COR-L47 (cell line): ENCODE data around the gene GART.
A peak's percentile ranks its signal among the peaks of the same experiment; 100 is the strongest.

Experiments used
- DNase-seq: peaks from one replicate; lab custom pipeline; 2025; lab: John Stamatoyannopoulos, UW

GART gene

DNA sequence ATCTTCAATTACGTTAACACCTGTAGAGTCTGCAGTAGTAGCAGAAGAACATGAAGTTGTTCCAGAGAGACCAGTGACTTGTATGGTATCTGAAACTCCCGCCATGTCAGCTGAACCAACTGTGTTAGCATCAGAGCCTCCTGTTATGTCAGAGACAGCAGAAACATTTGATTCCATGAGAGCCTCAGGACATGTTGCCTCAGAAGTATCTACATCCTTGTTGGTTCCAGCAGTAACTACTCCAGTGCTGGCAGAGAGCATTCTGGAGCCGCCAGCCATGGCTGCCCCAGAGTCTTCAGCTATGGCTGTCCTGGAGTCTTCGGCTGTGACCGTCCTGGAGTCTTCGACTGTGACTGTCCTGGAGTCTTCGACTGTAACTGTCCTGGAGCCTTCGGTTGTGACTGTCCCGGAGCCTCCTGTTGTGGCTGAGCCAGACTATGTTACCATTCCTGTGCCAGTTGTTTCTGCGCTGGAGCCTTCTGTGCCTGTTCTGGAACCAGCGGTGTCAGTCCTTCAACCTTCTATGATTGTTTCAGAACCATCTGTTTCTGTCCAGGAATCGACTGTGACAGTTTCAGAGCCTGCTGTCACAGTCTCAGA lies 11.2 kb upstream of the GART start:
- DNase-seq: no peak

DNA sequence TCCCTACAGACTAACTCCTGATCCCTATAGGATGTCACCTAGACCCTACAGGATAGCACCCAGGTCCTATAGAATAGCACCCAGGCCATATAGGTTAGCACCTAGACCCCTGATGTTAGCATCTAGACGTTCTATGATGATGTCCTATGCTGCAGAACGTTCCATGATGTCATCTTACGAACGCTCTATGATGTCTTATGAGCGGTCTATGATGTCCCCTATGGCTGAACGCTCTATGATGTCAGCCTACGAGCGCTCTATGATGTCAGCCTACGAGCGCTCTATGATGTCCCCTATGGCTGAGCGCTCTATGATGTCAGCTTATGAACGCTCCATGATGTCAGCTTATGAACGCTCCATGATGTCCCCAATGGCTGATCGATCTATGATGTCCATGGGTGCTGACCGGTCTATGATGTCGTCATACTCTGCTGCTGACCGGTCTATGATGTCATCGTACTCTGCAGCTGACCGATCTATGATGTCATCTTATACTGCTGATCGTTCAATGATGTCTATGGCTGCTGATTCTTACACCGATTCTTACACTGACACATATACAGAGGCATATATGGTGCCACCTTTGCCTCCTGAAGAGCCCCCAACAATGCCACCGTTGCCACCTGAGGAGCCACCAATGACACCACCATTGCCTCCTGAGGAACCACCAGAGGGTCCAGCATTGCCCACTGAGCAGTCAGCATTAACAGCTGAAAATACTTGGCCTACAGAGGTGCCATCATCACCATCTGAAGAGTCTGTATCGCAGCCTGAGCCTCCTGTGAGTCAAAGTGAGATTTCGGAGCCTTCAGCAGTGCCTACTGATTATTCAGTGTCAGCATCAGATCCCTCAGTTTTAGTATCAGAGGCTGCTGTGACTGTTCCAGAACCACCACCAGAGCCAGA lies 10.4 kb upstream of the GART start:
- no peak for DNase-seq

DNA sequence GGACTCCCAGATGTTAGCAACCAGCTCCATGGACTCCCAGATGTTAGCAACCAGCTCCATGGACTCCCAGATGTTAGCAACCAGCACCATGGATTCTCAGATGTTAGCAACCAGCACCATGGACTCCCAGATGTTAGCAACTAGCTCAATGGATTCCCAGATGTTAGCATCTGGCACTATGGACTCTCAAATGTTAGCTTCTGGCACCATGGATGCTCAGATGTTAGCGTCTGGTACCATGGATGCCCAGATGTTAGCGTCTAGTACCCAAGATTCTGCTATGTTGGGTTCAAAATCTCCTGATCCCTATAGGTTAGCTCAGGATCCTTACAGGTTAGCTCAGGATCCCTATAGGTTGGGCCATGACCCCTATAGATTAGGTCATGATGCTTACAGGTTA lies 9.7 kb upstream of the GART start:
- no peak for DNase-seq

DNA sequence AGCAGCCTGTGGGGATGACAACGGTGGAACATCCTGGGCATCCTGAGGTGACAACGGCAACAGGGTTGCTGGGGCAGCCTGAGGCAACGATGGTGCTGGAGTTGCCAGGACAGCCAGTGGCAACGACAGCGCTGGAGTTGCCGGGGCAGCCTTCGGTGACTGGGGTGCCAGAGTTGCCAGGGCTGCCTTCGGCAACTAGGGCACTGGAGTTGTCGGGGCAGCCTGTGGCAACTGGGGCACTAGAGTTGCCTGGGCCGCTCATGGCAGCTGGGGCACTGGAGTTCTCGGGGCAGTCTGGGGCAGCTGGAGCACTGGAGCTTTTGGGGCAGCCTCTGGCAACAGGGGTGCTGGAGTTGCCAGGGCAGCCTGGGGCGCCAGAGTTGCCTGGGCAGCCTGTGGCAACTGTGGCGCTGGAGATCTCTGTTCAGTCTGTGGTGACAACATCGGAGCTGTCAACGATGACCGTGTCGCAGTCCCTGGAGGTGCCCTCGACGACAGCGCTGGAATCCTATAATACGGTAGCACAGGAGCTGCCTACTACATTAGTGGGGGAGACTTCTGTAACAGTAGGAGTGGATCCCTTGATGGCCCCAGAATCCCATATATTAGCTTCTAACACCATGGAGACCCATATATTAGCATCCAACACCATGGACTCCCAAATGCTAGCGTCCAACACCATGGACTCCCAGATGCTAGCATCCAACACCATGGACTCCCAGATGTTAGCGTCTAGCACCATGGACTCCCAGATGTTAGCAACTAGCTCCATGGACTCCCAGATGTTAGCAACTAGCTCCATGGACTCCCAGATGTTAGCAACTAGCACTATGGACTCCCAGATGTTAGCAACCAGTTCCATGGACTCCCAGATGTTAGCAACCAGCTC lies 9.1 kb upstream of the GART start:
- DNase-seq: no peak

DNA sequence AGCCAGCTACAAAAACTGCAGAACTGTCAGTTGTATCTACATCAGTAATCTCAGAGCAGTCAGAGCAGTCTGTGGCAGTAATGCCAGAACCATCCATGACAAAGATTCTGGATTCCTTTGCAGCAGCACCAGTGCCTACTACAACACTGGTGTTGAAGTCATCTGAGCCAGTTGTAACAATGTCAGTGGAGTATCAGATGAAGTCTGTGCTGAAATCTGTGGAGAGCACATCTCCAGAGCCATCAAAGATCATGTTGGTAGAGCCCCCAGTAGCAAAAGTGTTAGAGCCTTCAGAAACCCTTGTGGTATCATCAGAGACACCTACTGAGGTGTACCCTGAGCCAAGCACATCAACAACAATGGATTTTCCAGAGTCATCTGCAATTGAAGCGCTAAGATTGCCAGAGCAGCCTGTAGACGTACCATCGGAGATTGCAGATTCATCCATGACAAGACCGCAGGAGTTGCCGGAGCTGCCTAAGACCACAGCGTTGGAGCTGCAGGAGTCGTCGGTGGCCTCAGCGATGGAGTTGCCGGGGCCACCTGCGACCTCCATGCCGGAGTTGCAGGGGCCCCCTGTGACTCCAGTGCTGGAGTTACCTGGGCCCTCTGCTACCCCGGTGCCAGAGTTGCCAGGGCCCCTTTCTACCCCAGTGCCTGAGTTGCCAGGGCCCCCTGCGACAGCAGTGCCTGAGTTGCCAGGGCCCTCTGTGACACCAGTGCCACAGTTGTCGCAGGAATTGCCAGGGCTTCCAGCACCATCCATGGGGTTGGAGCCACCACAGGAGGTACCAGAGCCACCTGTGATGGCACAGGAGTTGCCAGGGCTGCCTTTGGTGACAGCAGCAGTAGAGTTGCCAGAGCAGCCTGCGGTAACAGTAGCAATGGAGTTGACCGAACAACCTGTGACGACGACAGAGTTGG lies 8.2 kb upstream of the GART start:
- DNase-seq: no peak

DNA sequence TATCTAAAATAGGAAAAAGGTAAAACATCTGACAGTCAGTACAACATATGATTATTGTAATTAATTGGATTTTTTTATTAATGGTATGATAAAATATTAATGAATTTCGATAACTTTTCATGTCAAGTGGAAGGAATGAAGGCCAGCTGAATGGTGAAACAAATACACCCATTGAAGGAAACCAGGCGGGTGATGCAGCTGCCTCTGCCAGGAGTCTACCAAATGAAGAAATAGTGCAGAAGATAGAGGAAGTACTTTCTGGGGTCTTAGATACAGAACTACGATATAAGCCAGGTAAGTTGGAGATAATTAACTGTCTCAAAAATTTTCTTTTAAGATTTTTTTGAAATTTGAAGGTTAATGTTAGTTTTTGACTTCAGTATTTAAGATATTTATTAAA lies 4.2 kb upstream of the GART start:
- no peak for DNase-seq

DNA sequence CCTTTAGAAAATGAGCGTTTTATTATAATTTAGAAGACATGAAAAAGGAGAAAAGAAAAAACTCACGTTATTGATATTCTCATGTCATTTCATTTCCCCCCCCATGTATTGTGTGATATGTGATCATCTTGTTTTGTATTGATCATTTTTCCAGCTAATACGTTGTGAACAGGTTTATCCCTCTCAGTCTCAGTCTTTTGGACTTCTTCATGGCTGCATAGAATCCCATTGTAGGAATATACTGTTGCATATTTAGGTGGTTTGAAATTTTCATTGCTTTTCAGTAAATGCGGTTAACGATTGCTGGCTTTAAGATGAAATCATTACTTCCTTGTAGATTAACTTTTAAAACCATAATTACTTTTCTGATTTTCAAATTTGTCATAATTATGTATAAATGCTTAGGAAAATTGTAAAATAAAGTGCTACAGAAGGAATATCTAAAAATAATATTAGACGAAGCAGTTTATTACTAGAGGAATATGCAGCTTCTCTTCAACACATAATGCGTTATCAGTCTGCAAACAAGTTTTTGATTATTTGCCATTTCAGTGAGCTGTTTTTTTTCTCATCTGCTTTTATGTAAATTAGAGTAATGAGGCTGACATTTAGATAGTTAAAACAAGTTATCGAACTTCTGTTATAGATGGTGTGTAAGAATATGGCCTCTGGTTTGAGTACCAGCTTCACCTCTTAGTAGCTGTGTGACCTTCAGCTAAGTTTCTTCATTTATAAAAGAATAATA lies 2.7 kb upstream of the GART start:
- DNase-seq: no peak

DNA sequence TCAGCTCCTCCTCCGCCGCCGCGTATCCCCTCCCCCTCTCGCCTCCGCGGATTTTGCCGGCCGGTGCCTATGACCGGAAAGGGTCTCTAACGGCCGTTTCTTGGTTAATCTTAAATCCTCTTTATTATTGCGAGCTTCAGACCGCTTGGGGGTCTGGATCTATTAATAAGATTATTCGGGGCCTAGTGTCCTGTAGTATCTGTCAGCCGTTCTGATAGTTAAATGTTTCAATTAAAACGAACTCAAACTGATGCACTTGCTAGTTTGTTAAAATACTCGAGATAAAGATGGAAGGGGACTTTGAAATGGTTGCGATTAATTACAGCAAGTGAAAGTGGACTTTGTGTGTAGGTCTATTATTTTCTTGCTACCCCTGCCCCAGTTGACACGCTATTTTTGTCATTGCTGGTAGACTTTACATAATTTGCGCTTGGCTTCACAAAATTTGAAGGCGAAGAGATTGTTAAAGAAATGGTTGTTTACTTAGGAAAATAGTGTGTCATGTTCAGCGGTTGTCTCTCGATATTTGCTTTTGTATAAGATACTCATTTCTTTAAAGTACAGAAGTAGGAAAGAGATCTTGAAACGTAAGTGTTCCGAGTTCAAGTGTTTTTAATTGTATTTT lies 1.7 kb upstream of the GART start:
- no peak for DNase-seq

DNA sequence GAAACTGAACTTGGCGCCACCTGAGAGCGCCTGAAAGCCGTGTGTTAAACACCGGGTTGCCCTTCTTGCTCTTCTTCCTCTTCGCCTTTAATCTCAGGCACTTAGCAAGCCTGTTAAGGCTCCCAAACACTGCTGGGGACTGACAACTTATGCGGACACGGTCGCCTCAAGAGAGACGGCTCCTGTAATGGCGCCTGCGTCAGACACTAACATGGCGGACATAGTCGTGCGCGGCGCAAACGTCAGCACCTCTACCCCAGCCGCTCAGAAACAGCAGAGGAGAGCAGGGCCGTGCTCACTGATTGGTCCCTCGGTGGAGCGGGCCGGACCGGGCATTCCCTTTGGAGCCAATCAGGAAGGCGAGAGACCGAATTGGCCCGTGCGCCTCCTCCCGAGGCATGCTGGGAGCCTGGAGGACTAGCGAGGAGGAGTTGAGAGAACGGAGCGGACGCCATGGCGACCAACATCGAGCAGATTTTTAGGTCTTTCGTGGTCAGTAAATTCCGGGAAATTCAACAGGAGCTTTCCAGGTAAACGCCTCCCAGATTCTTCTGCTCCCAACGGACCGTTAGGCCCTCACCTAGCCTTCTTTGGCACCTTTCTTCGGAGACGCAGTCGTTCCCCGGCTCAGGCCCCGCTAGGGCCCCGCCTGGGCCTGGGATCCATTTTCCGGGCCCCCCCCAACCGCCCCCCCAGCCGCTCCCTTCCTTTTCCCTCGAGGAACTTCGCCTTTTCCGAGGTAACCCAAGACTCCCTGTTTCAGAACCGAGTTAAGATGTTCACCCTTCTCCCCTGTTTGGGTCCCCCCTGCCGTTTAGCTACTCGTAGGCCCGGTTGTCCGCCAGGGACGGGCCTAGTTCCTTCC lies 955 bp upstream of the GART start, which contains the start of gene SON:
Gene SON (plus strand): TSS at position 399 of the 865 bp plus-strand sequence. CDS start 55 bp downstream, at position 454.
- DNase-seq: peak; percentile 99

DNA sequence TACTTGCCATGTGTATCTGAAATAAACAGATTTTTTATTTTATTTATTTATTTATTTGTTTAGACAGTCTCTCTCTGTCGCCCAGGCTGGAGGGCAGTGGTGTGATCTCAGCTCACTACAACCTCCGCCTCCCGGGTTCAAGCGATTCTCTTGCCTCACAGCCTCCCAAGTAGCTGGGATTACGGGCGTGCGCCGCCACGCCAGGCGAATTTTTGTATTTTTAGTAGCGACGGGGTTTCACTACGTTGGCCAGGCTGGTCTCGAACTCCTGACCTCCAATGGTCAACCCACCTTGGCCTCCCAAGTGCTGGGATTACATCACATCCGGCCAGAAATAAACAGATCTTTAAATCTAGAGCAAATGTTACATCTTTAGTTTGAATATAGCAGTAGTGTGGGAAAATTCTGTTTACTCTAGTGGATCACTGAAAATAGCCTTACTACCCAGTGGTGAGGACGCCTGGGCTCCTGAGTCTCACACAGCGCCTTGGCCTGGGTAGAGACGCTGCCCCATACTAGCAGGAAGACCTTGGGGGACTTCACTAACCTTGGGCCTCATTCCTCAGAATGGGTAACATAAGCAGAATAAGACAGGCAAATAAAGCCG lies 709 bp downstream of the GART start:
- DNase-seq: no peak

DNA sequence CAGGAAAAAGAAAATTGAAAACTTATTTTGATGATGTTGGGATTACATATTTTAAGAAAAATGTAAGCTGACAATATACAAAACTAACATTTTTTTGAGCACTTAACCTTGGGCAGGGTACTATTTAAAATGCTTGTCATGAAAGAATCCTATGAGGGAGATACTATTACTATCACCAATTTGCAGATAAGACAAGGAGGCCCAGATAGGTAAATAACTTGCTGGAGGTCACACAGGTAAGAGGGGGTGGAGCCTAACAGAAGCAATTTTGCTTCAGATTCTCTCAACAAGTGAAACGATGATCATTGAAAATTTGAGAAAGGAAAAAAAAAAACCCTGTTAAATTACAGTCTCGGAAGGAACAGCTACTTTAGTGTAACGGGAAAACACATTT lies 1.2 kb downstream of the GART start:
- no peak for DNase-seq

DNA sequence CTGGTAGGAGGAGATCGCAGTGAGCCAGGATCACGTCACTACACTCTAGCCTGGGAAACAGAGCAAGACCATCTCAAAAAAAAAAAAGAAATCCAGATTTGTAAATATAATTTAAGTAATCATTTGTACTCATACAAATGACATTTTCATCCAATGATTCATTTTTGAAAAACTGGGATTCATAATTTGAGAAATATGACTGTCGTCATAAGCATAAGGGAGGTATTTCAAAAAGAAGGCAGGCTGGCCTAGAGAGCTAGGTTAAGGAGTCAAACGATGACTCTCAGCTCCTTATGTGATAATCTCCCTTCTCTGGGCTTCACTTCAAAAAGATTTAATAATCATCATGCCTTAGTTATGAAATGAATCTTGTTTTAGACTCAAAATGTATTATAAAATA lies 2.3 kb downstream of the GART start:
- no peak for DNase-seq

DNA sequence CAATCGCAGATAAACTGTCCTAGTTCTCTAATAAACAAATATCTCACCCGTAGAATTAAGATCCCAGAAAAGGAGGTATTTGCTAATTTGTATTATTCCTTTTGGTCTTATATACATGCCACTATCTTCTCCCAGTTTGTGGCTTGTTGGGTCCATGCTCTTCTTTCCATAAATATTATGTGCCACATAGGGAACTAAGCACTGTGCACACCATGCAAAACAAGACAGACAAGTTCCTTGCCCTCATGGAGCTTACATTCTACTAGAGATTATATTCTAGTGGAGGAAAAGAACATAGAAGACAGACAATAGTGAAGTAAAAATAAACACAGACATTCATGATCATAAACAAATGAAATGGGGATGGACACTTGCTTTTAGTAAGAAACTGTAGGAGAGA lies 4.7 kb downstream of the GART start:
- DNase-seq: no peak

DNA sequence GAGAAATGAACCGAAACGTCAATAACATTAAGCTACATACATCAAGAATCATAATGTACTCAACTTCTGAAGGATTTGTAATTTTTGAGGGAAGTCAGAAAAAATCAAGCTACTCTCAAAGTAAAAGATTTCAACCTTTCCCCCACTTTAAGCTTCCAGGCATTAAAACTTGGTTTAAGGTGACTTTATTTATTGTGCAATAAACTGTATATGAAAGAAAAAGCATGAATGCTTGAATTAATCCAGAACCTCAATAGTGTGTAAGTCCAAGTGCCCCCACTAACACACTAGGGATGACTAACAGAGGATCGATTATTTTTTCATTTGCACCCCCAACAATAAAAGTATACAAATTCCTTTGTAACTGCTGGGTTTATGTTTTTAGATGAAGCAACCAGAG lies 10.9 kb downstream of the GART start:
- DNase-seq: no peak

DNA sequence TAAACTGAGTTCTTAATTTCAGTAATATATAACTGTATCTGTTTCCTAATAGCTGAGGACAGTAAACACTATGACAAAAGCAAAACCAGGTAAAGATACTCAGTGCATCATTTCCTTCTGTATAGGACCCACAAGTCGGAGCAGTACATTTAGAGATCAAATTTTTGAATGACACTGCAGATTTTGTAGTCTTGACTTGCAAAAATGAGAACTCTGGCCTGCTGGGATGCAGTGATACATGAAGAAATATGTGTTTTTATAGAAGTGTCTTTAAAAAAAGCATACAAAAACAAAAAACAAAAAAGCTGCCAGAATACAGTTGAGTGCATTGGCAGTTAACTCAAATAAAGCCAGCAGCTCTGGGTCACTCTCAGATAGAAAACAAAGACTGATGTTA lies 19.0 kb downstream of the GART start:
- DNase-seq: no peak

DNA sequence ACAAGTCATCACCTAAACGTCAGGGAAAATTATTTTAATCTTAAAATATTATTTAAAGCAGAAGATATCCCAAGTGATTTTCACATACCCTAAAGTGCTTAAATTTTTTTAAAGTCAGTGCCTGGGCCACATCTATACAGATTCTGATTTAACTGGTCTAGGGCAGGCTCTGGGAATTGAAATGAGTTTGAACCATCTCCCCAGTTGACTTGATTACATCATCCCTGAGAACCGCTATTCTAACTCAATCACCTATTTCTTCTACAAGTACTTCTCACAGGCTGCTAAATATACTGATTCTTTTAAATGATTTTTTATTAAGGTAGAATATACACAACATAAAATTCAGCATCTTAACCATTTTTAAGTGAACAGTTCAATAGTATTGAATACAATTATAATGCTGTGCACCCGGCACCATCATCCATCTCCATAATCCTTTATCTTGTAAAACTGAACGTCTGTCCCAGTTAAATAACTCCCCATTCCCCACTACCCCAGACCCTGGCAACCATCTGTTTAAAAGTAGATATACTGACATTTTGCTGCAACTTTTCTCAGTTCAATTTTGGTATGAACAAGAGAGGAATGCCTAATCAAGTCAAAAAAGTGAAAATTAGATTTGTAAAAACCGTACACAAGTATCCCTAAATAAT lies 19.5 kb downstream of the GART start:
- no peak for DNase-seq

DNA sequence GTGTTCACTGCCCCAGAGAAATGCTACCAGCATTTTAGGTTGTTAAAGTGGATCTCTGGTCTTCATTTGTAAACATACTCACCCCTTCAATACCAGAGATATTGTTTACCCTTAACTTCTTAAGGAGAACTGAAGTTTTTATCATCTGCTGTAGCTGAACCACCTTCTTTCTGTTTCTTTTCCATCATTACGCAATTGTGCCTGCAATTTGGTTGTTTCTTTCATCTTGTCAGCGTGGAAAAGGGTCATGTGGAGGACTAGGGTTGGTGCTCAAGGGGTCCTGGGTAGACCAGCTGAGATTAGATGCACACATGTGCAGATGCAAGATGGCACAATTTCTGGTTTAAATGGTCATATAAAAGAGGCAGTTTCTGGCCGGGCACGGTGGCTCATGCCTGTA lies 23.0 kb downstream of the GART start:
- no peak for DNase-seq

DNA sequence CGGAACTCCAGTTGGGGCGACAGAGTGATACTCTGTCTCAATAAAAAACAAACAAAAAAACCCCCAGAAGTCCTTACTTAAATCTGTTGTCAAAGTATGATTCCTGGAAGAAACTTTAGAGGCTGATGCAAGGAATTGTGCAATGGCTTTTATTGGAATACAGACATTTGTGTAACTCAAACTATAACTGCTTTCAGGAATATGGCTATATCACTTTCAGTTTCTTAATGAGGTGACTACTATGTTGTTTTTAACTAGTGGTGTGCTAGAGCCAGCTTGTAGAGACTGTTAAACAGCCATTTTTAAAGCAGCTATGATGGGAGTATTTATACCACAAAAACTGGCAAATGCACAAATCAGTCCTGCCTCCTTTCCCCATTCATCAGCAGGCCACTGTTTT lies 27.7 kb downstream of the GART start:
- DNase-seq: no peak
